PC-3 (cell line): ENCODE results near the gene GNB3. TPM values are rescaled to one million over a fixed set of nuclear protein-coding genes. Genes with fewer than 3 reads are reported as not detected.

ENCODE experiments used
- ATAC-seq: fragments of 200-7000 bp; cut with Tn5 transposase; 2 replicates; pipeline ENCODE4 v1.9.1; 2020; ENCODE audit warnings: mild to moderate bottlenecking, moderate library complexity
- BruUV-seq: library from RNA; stranded (reverse); fragments of 400-500 nt; replicated peaks from 2 replicates; lab custom pipeline; 2021; lab: Mats Ljungman, UMichigan
- CTCF ChIA-PET: fragments of 300-600 bp; sonication (Branson Sonifier 250); formaldehyde crosslinking; loops from one replicate; lab custom pipeline; 2022; ENCODE audit warnings: antibody characterized with exemption; lab: Charles Lee
- POLR2A ChIA-PET: fragments of 300-600 bp; sonication (Branson Sonifier 250); formaldehyde crosslinking; loops from one replicate; lab custom pipeline; 2022; ENCODE audit warnings: antibody characterized with exemption; ENCODE audit not compliant: unreplicated experiment; lab: Charles Lee
- DNase-seq: peaks from one replicate; pipeline ENCODE4 v3.0.0-alpha.2; 2015
- H2AFZ ChIP-seq: fragments of 300-600 bp; sonication (generic); 2 replicates; pipeline ENCODE4 v1.6.0; 2016; ENCODE audit warnings: antibody characterized with exemption, low read length
- H3F3A ChIP-seq: fragments of 300-600 bp; sonication (generic); one replicate; pipeline ENCODE4 v1.6.0; 2017; ENCODE audit warnings: antibody characterized with exemption, low read length, control low read depth, mild to moderate bottlenecking; ENCODE audit not compliant: unreplicated experiment
- H3K27ac ChIP-seq: fragments of 300-600 bp; sonication (generic); 2 replicates; pipeline ENCODE4 v1.5.1; 2016; ENCODE audit warnings: mild to moderate bottlenecking, low read length
- H3K27me3 ChIP-seq: fragments of 300-600 bp; sonication (generic); 2 replicates; pipeline ENCODE4 v1.6.1; 2016; ENCODE audit warnings: low read length, mixed read lengths
- H3K36me3 ChIP-seq: fragments of 300-600 bp; sonication (generic); 2 replicates; pipeline ENCODE4 v1.6.1; 2016; ENCODE audit warnings: low read depth, mixed run types, low read length, mixed read lengths
- H3K4me1 ChIP-seq: fragments of 300-600 bp; sonication (generic); 2 replicates; pipeline ENCODE4 v1.5.1; 2016; ENCODE audit warnings: low read length; ENCODE audit not compliant: insufficient read depth
- H3K4me2 ChIP-seq: fragments of 300-600 bp; sonication (generic); 2 replicates; pipeline ENCODE4 v1.6.0; 2016; ENCODE audit warnings: low read length
- H3K4me3 ChIP-seq: fragments of 300-600 bp; sonication (generic); 2 replicates; pipeline ENCODE4 v1.5.1; 2016; ENCODE audit warnings: mild to moderate bottlenecking, low read length, mixed read lengths
- H3K79me2 ChIP-seq: fragments of 300-600 bp; sonication (generic); 2 replicates; pipeline ENCODE4 v1.6.1; 2017; ENCODE audit warnings: low read length, mixed read lengths
- H3K9ac ChIP-seq: fragments of 300-600 bp; sonication (generic); 2 replicates; pipeline ENCODE4 v1.6.0; 2016; ENCODE audit warnings: mild to moderate bottlenecking, low read length
- H3K9me2 ChIP-seq: fragments of 300-600 bp; sonication (generic); replicated peaks from 2 replicates; pipeline ENCODE4 v1.6.1; 2016; ENCODE audit warnings: mixed run types, low read length, mixed read lengths
- H3K9me3 ChIP-seq: fragments of 300-600 bp; sonication (generic); 2 replicates; pipeline ENCODE4 v1.6.1; 2016; ENCODE audit warnings: low read length, mixed read lengths
- H4K20me1 ChIP-seq: fragments of 300-600 bp; sonication (generic); 2 replicates; pipeline ENCODE4 v1.6.1; 2016; ENCODE audit warnings: low read length, mixed read lengths
- CTCF ChIP-seq: fragments of 300-600 bp; sonication (generic); conservative IDR thresholded peaks from 2 replicates; pipeline ENCODE4 v1.5.1; 2017; ENCODE audit warnings: antibody characterized with exemption, low read depth, mild to moderate bottlenecking, low read length
- EZH2 ChIP-seq: fragments of 300-600 bp; sonication (generic); IDR thresholded peaks from one replicate; pipeline ENCODE4 v1.6.1; 2017; ENCODE audit warnings: antibody characterized with exemption, mild to moderate bottlenecking, low read length; ENCODE audit not compliant: unreplicated experiment
- EZH2phosphoT487 ChIP-seq: fragments of 300-600 bp; sonication (generic); IDR thresholded peaks from 2 replicates; pipeline ENCODE4 v1.6.1; 2018; ENCODE audit warnings: mild to moderate bottlenecking, antibody characterized with exemption, low read length, borderline replicate concordance
- intact Hi-C: fragments of 100-400 bp; cut with micrococcal nuclease; formaldehyde crosslinking; loops from 2 replicates; pipeline ENCODE4 v1.9.0; 2023
- total RNA-seq: library from RNA; depleted of rRNA; stranded (reverse); fragments of >200 nt; gene quantifications from 2 replicates; pipeline ENCODE4 v1.2.3, GENCODE V29; 2014

GNB3 gene
- total RNA-seq, 1 experiment from 2014 or later = not detected

DNA sequence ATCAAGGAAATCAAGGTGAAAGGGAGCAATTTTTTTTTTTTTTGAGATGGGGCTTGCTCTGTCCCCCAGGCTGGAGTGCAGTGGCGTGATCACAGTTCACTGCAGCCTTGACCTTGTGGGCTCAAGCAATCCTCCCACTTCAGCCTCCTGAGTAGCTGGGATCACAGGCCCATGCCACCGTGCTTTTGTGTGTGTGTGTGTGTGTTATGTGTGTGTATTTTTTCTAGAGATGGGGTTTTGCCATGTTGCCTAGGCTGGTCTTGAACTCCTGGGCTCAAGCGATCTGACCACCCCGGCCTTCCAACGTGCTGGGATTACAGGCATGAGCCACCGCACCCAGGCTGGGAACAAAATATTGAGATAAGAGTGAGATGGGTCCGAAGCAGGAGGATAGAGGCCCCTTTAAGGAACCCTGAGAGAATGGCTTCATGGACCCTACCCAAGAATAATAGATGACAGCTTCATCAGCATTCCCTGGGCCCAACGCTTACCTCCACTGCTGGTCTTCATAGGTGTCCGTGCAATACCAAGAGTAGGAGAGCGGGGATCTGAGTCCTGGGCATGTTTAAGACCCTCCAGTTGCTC is 9.3 kb downstream of the GNB3 start:
- peak overlapping the region; percentile 79 for H3K9ac ChIP-seq
- no peak overlapping the region for H3K27ac ChIP-seq
- peaks cover 48% of the 10 kb centered on the region for H3K79me2 ChIP-seq
- H3K36me3 ChIP-seq = peaks cover 11% of the 10 kb centered on the region; the same call in 1 of the 2 replicates
- no peak for ATAC-seq
- no peak for TF ChIP-seq EZH2
- no peak for TF ChIP-seq EZH2phosphoT487
- no peak for TF ChIP-seq CTCF
- ChIA-PET CTCF (no interaction called here), POLR2A (no interaction called here)
- no peak for DNase-seq
- H3K4me1 ChIP-seq = peaks cover 23% of the 10 kb centered on the region
- intact Hi-C loops = loop anchor here (5.0 kb wide), 2 partner anchors 98 to 157 kb away; partner anchors contain the start of gene MLF2
- BruUV-seq = no TSS peak
- H4K20me1 ChIP-seq = no peaks in the 10 kb centered on the region
- no peaks in the 10 kb centered on the region for H3K9me3 ChIP-seq
- H3K27me3 ChIP-seq = no peaks in the 10 kb centered on the region
- H3F3A ChIP-seq = no peaks in the 10 kb centered on the region
- H2AFZ ChIP-seq = no peak overlapping the region
- H3K4me3 ChIP-seq = peak overlapping the region; percentile 86
- H3K4me2 ChIP-seq = peak overlapping the region; percentile 97
- no peaks in the 10 kb centered on the region for H3K9me2 ChIP-seq

GRCh38 chr12:6850796-6851152 is 10.0 kb downstream of the GNB3 start:
- Histone ChIP-seq H3K27me3 (no peaks in the 10 kb centered on the region), H3F3A (no peaks in the 10 kb centered on the region), H2AFZ (peak overlapping the region; percentile 98), H3K27ac (peak overlapping the region; percentile 29; the same call in 1 of the 2 replicates), H3K4me3 (peak overlapping the region; percentile 86), H3K4me1 (peaks cover 23% of the 10 kb centered on the region), H3K36me3 (peaks cover 15% of the 10 kb centered on the region; the same call in 1 of the 2 replicates), H3K4me2 (peak overlapping the region; percentile 97), H3K9me3 (no peaks in the 10 kb centered on the region), H4K20me1 (no peaks in the 10 kb centered on the region), H3K9me2 (no peaks in the 10 kb centered on the region), H3K9ac (peak overlapping the region; percentile 79), H3K79me2 (peaks cover 55% of the 10 kb centered on the region)
- BruUV-seq = TSS peak; percentile 74
- intact Hi-C loops = loop anchor here (5.0 kb wide), 2 partner anchors 98 to 157 kb away; partner anchors contain the start of gene MLF2
- CTCF ChIA-PET = no interaction called here
- TF ChIP-seq EZH2phosphoT487 = no peak
- no peak for TF ChIP-seq EZH2
- TF ChIP-seq CTCF = no peak
- no peak for ATAC-seq
- POLR2A ChIA-PET = no interaction called here
- no peak for DNase-seq
